ENCODE data around the gene ANKRD13D. TPM values are rescaled to one million over a fixed set of nuclear protein-coding genes. Genes with fewer than 3 reads are reported as not detected.
A peak's percentile ranks its signal among the peaks of the same experiment; 100 is the strongest.

Gene ANKRD13D
- total RNA-seq, 2 donors from 2014 or later: 66.6 to 101 TPM

DNA sequence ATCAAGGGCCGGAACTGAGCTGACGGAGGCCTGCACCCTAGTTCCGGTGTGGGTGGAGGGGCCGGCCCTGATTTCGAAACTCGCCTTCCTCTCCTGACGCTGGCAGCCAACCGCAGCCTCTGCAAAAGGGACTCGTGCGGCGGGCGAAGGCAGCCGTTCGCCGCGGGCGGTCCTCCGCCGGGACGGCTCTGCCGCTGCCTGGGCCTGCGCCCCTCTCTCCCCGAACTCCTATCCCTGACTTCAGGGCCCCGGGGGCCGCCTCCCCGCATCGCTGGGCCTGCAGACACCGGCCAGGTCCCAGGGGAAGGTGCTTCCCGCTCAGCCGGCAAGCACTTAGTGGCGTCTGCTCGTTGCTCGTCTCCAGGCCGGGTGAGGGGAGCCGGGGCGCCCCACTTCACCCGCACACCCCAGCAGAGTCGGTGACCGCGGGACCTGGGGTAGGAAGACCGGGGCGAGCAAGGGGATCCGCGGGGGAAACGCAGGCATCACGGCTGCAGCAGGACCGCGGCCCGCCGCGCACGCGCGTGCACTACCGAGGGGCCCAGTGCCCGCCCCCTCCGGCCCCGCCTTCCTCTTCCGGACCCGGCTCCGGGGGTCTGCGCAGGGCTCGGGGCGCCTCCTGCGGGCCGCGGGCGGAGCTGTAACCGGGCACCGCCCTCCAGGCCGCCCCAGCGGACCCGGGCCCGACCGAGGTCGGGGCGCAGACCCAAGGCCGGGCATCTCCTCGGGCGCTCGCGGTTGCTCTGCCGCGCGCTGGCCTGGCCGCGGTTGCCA lies 464 bp upstream of the ANKRD13D start:
- peak overlapping the region; percentile 92 to 93 for H3K27ac ChIP-seq
- H3K27me3 ChIP-seq (replicated peaks; ENCODE audit: insufficient read depth): no peaks in the 10 kb centered on the region
- no peaks in the 10 kb centered on the region for H3K9me3 ChIP-seq
- H3K36me3 ChIP-seq: peaks cover 29% of the 10 kb centered on the region
- DNase-seq (ENCODE audit: low spot score) (peak; percentile 71), ATAC-seq (ENCODE audit: insufficient number of reproducible peaks, low FRiP score, low read depth) (peak; percentile 70)
- peaks cover 15 to 49% of the 10 kb centered on the region in 2 donors for H3K4me1 ChIP-seq (ENCODE audit: control insufficient read depth in 1 of 2, low read depth in 2 of 2)
- TF ChIP-seq, protein P1, sequence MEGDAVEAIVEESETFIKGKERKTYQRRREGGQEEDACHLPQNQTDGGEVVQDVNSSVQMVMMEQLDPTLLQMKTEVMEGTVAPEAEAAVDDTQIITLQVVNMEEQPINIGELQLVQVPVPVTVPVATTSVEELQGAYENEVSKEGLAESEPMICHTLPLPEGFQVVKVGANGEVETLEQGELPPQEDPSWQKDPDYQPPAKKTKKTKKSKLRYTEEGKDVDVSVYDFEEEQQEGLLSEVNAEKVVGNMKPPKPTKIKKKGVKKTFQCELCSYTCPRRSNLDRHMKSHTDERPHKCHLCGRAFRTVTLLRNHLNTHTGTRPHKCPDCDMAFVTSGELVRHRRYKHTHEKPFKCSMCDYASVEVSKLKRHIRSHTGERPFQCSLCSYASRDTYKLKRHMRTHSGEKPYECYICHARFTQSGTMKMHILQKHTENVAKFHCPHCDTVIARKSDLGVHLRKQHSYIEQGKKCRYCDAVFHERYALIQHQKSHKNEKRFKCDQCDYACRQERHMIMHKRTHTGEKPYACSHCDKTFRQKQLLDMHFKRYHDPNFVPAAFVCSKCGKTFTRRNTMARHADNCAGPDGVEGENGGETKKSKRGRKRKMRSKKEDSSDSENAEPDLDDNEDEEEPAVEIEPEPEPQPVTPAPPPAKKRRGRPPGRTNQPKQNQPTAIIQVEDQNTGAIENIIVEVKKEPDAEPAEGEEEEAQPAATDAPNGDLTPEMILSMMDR (IDR thresholded peaks at IDR 0.05): no peak
- peak overlapping the region; percentile 97 for H3K4me3 ChIP-seq

DNA sequence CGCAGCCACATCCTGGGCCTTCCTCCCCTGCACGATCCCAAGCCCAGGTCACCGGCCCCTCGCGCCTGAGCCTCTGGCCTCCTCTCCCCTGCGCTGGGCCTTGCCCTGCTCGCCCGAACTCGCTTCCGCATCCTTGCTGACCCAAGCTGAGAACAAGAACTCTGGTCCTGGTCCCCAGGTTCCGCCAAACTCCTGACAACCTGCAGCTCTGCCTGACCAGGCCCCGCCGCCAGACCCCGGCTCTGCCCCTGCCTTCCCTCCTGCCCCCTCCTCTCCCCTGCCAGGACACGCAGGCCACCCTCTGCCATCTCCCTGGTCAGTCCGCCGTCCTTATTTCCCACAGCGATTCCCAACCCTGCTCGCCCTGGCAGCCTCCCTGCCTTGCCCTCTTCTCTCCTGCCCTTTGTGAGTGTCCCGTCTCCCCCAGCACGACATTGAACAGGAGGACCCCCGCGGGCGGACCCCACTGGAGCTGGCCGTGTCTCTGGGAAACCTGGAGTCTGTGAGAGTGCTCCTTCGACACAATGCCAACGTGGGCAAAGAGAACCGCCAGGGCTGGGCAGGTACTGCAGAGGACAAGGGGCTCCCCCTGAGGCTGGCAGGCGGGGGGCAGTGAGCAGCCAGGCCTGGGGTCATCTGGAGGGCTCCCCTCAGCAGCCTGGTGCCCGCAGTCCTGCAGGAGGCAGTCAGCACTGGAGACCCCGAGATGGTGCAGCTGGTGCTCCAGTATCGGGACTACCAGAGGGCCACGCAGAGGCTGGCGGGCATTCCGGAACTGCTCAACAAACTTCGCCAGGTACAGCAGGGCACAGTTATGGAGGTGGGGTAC lies 762 bp downstream of the ANKRD13D start:
- Histone ChIP-seq H3K36me3 (peaks cover 17% of the 10 kb centered on the region), H3K4me3 (peak overlapping the region; percentile 97), H3K9me3 (no peaks in the 10 kb centered on the region), H3K4me1 (ENCODE audit: control insufficient read depth in 1 of 2, low read depth in 2 of 2) (peaks cover 15 to 49% of the 10 kb centered on the region in 2 donors), H3K27ac (peak overlapping the region; percentile 17 to 45), H3K27me3 (replicated peaks; ENCODE audit: insufficient read depth) (no peaks in the 10 kb centered on the region)
- ATAC-seq (ENCODE audit: insufficient number of reproducible peaks, low FRiP score, low read depth): peak; percentile 11
- TF ChIP-seq, protein P1 (IDR thresholded peaks at IDR 0.05): no peak
- DNase-seq (ENCODE audit: low spot score): no peak

DNA sequence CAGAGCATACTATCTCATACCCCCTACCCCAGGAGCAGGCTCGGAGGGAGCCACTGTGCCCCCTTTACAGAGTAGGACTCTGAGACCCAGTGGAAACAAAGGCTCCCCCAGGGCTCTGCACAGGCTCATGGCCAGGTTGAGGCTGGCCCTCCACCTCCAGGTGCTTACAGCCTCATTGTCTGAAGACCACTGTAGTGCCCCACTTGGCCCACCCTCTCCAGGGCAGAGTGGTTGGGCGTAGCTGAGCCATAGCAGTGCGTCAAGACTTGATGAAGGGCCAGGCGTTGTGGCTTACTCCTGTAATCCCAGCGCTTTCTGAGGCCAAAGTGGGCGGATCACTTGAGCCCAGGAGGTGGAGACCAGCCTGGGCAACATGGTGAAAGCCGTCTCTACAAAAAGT lies 1.7 kb downstream of the ANKRD13D start:
- Histone ChIP-seq H3K36me3 (peaks cover 11% of the 10 kb centered on the region), H3K27me3 (replicated peaks; ENCODE audit: insufficient read depth) (no peaks in the 10 kb centered on the region), H3K4me3 (no peak overlapping the region), H3K9me3 (no peaks in the 10 kb centered on the region), H3K27ac (peak overlapping the region; percentile 17 to 41), H3K4me1 (ENCODE audit: control insufficient read depth in 1 of 2, low read depth in 2 of 2) (peaks cover 15 to 49% of the 10 kb centered on the region in 2 donors)
- TF ChIP-seq, protein P1 (IDR thresholded peaks at IDR 0.05): no peak
- ATAC-seq (ENCODE audit: insufficient number of reproducible peaks, low FRiP score, low read depth) (no peak), DNase-seq (ENCODE audit: low spot score) (no peak)

DNA sequence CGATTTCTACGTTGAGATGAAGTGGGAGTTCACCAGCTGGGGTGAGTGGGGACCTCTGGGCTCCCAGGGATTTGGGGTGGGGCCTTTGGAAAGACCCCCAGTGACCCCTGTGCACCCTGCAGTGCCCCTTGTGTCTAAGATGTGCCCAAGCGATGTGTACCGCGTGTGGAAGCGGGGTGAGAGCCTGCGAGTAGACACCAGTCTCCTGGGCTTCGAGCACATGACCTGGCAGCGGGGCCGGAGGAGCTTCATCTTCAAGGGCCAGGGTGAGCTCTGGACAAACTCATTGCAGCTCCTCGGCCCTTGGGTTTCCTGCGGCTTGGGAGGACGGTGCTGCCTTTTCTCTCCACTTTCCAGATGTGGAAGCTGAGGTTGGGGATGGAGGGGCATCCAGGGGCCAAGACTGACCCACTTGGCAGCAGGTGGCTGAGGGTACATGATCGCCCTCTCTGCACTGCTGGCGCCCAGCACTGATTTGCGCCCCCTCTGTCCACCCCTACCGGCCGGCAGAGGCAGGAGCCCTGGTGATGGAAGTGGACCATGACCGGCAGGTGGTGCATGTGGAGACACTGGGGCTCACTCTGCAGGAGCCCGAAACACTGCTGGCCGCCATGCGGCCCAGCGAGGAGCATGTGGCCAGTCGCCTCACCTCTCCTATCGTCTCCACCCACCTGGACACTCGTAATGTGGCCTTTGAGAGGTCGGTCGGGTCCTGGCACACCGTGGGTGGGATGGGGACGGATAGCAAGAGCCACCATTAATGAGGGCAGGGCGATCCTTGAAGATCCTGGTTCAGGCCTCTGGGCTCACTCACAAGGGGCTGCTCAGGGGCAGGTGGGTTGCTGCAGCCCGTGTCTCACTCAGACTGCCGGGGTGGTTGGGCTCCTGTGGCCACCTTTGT lies 2.6 kb downstream of the ANKRD13D start:
- H3K36me3 ChIP-seq: peaks cover 6% of the 10 kb centered on the region
- H3K4me1 ChIP-seq (ENCODE audit: control insufficient read depth in 1 of 2, low read depth in 2 of 2): peaks cover 15 to 49% of the 10 kb centered on the region in 2 donors
- no peak for DNase-seq (ENCODE audit: low spot score)
- TF ChIP-seq, protein P1 (IDR thresholded peaks at IDR 0.05): no peak
- no peak overlapping the region for H3K27ac ChIP-seq
- no peaks in the 10 kb centered on the region for H3K9me3 ChIP-seq
- no peak for ATAC-seq (ENCODE audit: insufficient number of reproducible peaks, low FRiP score, low read depth)
- no peak overlapping the region for H3K4me3 ChIP-seq
- H3K27me3 ChIP-seq (replicated peaks; ENCODE audit: insufficient read depth): no peaks in the 10 kb centered on the region

All from thoracic aorta (tissue), 2 donors.